Activated T-cell treated with anti-CD3 and anti-CD28 coated beads for 48 hours (primary cell): ENCODE data around the gene CCR2.

Experiments used
- DNase-seq: peaks from one replicate; pipeline ENCODE4 v3.0.0-alpha.2; 2020; ENCODE audit warnings: low read depth

The CCR2 gene

GRCh38 chr3:46405301-46406019, 51.5 kb downstream of the CCR2 start:
- no peak for DNase-seq

- no peak for DNase-seq
These were observed 52.5 kb downstream of the CCR2 start for GRCh38 chr3:46406443-46406787.

- DNase-seq: peak; percentile 31
These were observed 53.1 kb downstream of the CCR2 start, which contains the start of the genes CCR5AS and CCRL2 for GRCh38 chr3:46406788-46407611. TSS of gene CCR5AS (minus strand) at chr3:46407066. TSS of gene CCRL2 (plus strand) at chr3:46407259. CDS start at chr3:46408080, 821 bp downstream.

- DNase-seq: no peak
These were observed 54.1 kb downstream of the CCR2 start for GRCh38 chr3:46407970-46408369.

GRCh38 chr3:46408853-46409252, 54.9 kb downstream of the CCR2 start:
- DNase-seq: no peak

- no peak for DNase-seq
These were observed 56.0 kb downstream of the CCR2 start for GRCh38 chr3:46409739-46410489.
